IMR-90 (cell line): ENCODE results near the gene FLII.

Experiments used
- CEBPB ChIP-seq: IDR thresholded peaks from 2 replicates; pipeline ENCODE4 v1.6.1; 2012; ENCODE audit warnings: low read depth, low read length, improper control_type of control experiment
- CHD1 ChIP-seq: IDR thresholded peaks from 2 replicates; pipeline ENCODE4 v1.6.1; 2012; ENCODE audit warnings: low read depth, low read length, improper control_type of control experiment
- CTCF ChIP-seq: conservative IDR thresholded peaks from 2 replicates; pipeline ENCODE4 v1.5.1; 2012; ENCODE audit warnings: mild to moderate bottlenecking, low read depth, low read length, improper control_type of control experiment
- POLR2A ChIP-seq: IDR thresholded peaks from 2 replicates; pipeline ENCODE4 v1.6.1; 2012; ENCODE audit warnings: mild to moderate bottlenecking, low read depth, low read length
- RAD21 ChIP-seq: IDR thresholded peaks from 2 replicates; pipeline ENCODE4 v1.6.1; 2012; ENCODE audit warnings: low read length, improper control_type of control experiment
- RCOR1 ChIP-seq: IDR thresholded peaks from 2 replicates; pipeline ENCODE4 v1.6.1; 2012; ENCODE audit warnings: mild to moderate bottlenecking, low read length, improper control_type of control experiment; ENCODE audit not compliant: insufficient replicate concordance
- SMC3 ChIP-seq: fragments of 150-350 bp; IDR thresholded peaks from 2 replicates; pipeline ENCODE4 v1.6.1; 2016; ENCODE audit warnings: low read depth, mild to moderate bottlenecking, antibody characterized with exemption, low read length, moderate library complexity

GRCh38 chr17:18261146-18261515 lies 2.6 kb upstream of the FLII start:
- TF ChIP-seq CTCF (no peak), RCOR1 (no peak), CHD1 (no peak), SMC3 (no peak), CEBPB (no peak), RAD21 (no peak), POLR2A (no peak)
